Subcutaneous abdominal adipose tissue (tissue), 5 donors: ENCODE data around the gene SBSN.

Source experiments
- H3K27ac ChIP-seq: one replicate; pipeline ENCODE4 v1.7.0; 2013; ENCODE audit warnings: low read depth, mild to moderate bottlenecking, inconsistent platforms, low read length, moderate library complexity
- H3K27me3 ChIP-seq, 5 donors: one replicate each; pipeline ENCODE4 v1.7.0; 2013; ENCODE audit warnings: low read length in 5 of 5, inconsistent platforms in 1 of 5; ENCODE audit not compliant: control insufficient read depth in 5 of 5, insufficient read depth in 4 of 5
- H3K36me3 ChIP-seq, 5 donors: one replicate each; pipeline ENCODE4 v1.7.0; 2013; ENCODE audit warnings: low read length in 5 of 5; ENCODE audit not compliant: control insufficient read depth in 5 of 5, insufficient read depth in 5 of 5
- H3K4me1 ChIP-seq, 5 donors: one replicate each; pipeline ENCODE4 v1.7.0; 2013; ENCODE audit warnings: low read length in 5 of 5, mild to moderate bottlenecking in 3 of 5, moderate library complexity in 1 of 5; ENCODE audit not compliant: control insufficient read depth in 5 of 5, insufficient read depth in 5 of 5
- H3K4me3 ChIP-seq, 5 donors: one replicate each; pipeline ENCODE4 v1.7.0; 2013; ENCODE audit warnings: low read length in 5 of 5, low read depth in 1 of 5
- H3K9ac ChIP-seq, 5 donors: one replicate each; pipeline ENCODE4 v1.7.0; 2013; ENCODE audit warnings: low read length in 5 of 5, mild to moderate bottlenecking in 4 of 5, moderate library complexity in 3 of 5
- H3K9me3 ChIP-seq, 5 donors: one replicate each; pipeline ENCODE4 v1.7.0; 2013; ENCODE audit warnings: low read length in 5 of 5; ENCODE audit not compliant: control insufficient read depth in 5 of 5
- donor health status: healthy.
- donor health status: healthy.
- donor health status: healthy.
- donor health status: healthy.
- donor health status: healthy.

Gene SBSN

DNA sequence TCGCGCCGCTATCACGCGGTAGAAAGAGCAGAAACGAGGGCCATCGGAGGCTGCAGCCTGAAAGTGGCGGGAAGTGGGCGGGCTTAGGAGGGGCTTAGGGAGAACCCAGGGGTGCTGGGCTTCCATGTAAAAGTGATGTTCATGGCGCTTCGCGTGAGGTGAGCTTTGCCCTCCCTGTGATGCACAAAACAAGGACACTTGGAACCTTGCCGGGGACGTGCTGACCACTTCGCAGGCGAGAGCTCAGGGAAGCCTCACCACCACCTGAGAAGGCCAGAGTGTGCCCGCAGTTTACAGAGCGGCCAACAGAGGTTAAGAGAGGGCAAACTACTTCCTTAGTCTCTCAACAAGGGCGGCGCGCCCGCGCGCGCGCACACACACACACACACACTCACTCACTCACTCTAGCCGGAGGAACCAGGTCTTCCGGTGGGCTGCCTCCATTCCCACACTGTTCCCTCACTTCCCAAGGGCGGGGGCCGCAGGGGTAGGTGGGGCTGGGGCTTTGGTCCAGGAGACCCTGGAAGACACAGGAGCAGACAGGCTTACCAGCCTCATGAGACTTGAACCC lies 5.8 kb upstream of the SBSN start:
- H3K4me1 ChIP-seq, result peaks cover 0 to 16% (median 8%) of the 10 kb centered on the region in 5 donors
- H3K9me3 ChIP-seq, result no peaks in the 10 kb centered on the region
- H3K9ac ChIP-seq, result no peak overlapping the region
- peak overlapping the region in 1 of 5 donors; percentile 10 for H3K4me3 ChIP-seq
- no peak overlapping the region for H3K27ac ChIP-seq
- no peaks in the 10 kb centered on the region for H3K36me3 ChIP-seq
- peaks cover 19 to 41% (median 38%) of the 10 kb centered on the region in 5 donors for H3K27me3 ChIP-seq

DNA sequence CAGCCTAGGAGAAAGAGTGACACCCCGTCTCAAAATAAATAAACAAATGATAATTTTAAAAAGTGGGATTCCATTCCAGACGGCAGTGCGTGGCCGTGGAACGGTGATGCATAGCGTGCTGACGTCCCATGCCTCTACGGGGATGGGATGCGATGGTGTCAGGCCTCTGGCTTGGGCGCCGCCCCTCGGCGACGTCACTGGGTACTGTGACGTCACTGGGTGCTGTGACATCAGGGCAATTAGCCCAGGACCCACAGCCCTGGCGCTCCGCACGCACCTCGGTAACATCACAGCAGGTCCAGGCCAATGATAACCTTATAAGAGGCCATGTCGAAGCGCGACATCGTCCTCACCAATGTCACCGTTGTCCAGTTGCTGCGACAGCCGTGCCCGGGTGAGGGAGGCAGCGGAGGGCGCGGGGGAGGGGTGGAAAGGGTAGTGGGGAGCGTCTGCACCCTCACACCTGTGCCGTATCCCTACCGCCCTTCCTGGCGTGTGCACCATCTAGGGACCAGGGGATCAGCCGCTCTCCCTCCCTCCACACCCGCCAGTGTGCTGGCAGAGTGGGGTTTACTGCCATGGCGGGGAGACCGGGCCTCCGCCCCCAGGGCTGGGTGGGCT lies 5.2 kb upstream of the SBSN start, which contains the start of gene GAPDHS:
GAPDHS (plus strand) TSS at position 256 of the 621 bp plus-strand sequence; CDS start at position 328, 72 bp downstream.
- Histone ChIP-seq H3K4me3 (peak within 1 kb of the TSS in 1 of 5 donors; percentile 10), H3K9me3 (no peaks in the 10 kb centered on the region), H3K36me3 (no peaks in the 10 kb centered on the region), H3K27me3 (peaks cover 25 to 46% (median 43%) of the 10 kb centered on the region in 5 donors), H3K27ac (no peak within 1 kb of the TSS), H3K4me1 (peaks cover 0 to 16% (median 8%) of the 10 kb centered on the region in 5 donors), H3K9ac (no peak within 1 kb of the TSS)

DNA sequence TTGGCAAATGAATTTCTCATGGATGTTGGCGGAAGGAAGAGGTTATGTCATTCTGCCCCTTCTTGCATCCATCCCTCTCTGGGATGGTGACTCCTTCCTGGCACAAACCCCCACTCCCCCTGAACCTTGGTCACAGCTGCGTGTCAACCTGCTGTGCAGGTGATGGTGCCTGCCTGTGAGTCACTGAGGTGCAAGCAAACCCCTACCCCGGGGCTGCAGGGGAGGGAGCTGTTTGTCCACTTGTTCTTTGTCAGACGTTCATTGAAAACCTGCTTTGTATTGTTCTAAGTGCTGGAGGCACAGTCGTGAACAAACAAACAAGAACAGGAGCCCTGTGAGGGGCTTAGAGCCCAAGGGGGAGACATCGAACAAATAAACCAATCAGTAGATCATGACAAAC lies 3.2 kb upstream of the SBSN start:
- Histone ChIP-seq H3K4me1 (peaks cover 0 to 16% (median 8%) of the 10 kb centered on the region in 5 donors), H3K36me3 (no peaks in the 10 kb centered on the region), H3K4me3 (no peak overlapping the region), H3K27me3 (peaks cover 25 to 57% (median 52%) of the 10 kb centered on the region in 5 donors), H3K27ac (no peak overlapping the region), H3K9ac (no peak overlapping the region), H3K9me3 (no peaks in the 10 kb centered on the region)

DNA sequence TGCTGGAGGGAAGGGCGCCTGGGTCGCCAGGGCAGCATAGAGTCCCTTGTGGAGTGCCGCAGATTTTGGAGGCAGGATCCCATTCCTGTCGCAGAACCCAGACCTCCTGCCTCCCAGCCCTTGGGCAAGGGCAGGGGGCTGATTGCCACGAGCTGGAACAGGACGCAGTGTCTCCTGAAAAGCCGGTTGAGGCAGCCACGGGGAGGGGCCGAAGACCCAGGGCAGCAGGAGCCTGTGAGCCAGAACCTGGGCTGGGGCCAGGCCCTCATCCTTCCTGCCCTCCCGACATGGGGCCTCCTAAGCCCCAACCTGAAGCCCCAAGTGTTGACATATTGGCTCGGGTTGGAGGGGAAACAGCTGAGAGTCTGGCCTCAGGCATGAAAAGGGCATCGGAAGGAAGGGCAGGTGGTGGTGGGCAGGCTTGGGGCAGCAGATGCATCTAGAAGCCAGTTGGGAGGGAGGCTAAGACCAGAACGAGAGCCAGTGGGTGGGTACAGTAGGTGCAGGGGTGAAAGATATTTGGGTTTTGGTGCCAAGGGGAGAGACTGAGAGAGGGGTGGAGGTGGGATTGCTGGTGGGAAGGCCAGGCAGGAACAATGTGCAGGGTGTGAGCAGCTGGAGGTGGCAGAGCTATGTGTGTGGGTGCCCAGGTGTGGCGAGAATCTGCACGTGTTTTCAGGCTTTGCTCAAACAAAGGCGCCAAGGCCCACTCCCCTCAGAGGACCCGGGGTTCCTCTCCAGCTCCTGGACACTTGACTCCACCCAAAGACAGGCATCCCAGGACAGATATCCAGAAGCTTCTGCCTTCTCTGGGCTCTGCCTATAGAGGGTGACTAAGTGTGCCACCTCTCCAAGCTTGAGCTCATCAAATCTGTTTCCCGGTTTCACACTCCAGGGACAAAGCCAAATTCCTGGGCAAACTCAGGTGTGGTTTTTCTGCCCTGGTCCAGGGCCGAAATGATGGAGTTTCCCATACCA lies 1.4 kb upstream of the SBSN start:
- Histone ChIP-seq H3K4me1 (peaks cover 0 to 16% (median 8%) of the 10 kb centered on the region in 5 donors), H3K9ac (no peak overlapping the region), H3K4me3 (no peak overlapping the region), H3K9me3 (no peaks in the 10 kb centered on the region), H3K27ac (no peak overlapping the region), H3K36me3 (no peaks in the 10 kb centered on the region), H3K27me3 (peaks cover 30 to 63% (median 57%) of the 10 kb centered on the region in 5 donors)

DNA sequence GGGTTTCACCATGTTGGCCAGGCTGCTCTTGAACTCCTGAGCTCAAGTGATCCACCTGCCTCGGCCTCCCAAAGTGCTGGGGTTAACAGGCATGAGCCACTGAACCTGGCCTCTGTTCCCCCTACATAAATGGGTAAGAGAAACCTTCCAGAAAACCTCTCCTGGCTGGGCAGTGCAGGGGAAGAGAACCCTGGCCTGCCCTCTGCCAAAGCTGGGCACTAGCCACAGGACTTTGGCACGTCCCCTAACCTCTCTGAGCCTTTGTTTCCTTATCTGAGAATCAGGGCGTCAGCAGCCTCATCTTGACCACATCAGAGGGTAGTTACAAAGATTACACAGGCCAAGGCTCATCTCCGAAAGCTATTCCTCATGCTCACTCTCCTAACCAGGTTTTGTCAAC lies 2.2 kb downstream of the SBSN start:
- H3K9ac ChIP-seq, result no peak overlapping the region
- H3K27me3 ChIP-seq, result peaks cover 14 to 47% (median 40%) of the 10 kb centered on the region in 5 donors
- H3K4me1 ChIP-seq, result no peaks in the 10 kb centered on the region
- no peaks in the 10 kb centered on the region for H3K9me3 ChIP-seq
- H3K4me3 ChIP-seq, result no peak overlapping the region
- H3K36me3 ChIP-seq, result no peaks in the 10 kb centered on the region
- no peak overlapping the region for H3K27ac ChIP-seq

DNA sequence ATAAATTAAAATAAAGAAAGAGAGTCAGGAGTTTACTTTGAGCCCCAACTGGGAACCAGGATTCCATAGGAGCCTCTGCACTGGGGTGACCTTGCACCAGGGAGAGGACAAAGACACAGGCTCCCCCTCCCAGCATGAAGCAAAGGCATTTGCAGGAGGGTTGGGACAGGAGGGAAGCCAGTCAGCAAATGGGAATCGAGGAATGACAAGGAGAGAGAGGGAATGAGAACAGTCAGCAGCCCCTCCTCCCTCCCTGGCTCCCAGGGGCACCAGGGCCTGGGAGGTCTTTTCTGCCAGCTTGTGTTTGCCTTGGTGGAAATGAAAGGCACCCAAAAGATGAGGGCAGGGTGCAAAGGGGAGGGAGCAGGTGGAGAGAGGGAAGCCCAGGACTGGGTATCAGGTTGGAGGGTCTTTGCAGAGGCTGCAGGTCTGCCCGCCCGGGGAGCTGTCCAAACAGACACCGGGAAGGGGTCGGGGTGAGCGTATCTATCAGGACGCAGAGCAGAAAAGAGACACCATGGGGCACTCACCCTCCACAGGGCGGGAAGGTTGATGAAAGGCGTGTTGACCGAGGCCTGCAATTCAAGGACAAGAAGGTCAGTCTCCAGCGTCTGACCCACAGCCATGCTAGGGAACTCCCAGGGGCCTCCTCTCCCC lies 3.8 kb downstream of the SBSN start:
- H3K9me3 ChIP-seq, result no peaks in the 10 kb centered on the region
- no peaks in the 10 kb centered on the region for H3K4me1 ChIP-seq
- H3K9ac ChIP-seq, result no peak overlapping the region
- H3K36me3 ChIP-seq, result no peaks in the 10 kb centered on the region
- peaks cover 14 to 45% (median 35%) of the 10 kb centered on the region in 5 donors for H3K27me3 ChIP-seq
- H3K27ac ChIP-seq, result no peak overlapping the region
- H3K4me3 ChIP-seq, result no peak overlapping the region

DNA sequence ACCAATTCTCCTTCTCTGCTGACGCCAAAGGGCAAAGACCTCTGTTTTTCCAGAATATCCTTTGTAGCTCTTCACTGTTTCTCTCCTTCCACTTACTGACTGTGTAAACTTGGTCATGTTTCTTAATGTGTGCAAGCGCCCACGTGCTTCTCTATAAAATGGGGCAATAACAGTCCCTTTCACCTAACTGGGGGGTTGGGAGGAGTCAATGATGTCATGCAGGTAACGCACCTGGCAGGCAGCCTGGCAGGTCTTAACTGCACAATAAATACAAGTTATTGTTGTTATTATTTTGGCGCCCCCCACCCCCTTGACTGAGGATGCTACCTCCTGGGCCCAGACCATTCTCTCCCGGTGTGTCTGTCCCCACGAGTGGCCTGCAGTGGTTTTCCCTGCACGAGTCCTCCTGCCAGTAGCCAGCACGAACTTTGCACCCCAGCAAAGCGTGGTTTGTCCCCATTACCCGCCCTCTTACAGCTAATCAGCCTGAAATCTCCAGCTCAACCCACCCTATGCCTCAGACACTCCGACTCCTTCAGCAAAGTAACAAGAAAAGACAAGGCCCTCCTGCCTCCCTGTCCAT lies 5.3 kb downstream of the SBSN start:
- H3K27me3 ChIP-seq, result peaks cover 6 to 32% (median 25%) of the 10 kb centered on the region in 5 donors

DNA sequence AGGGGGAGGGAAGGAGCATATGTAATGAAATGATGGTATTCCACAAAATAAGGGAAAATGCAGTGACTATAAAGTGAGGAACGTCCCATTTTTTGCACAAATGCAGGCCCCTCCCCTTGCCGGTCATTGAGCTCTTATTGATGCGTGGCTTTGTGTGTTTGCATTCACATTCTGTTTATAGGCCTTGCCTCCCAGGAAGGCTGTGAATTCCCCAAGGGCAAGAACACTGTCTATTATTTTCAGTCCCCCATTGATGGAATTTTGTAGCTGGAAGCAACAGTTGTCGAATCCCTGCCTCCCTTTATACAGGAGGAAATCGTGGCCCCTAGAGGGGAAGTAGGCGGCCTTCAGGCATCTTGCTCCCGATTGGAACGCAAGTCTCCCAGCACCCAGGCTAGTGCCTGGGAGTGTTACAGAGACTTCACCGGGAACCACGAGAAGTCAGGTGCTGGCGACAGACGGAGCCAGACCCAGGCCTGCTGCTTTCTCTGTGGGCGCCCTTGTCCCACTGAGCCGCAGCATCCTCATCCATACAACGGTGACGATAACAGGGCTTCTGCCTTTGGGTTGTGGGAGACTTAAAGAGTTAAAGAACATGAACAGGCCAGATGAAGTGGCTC lies 6.9 kb downstream of the SBSN start:
- Histone ChIP-seq H3K36me3 (no peaks in the 10 kb centered on the region), H3K4me1 (no peaks in the 10 kb centered on the region), H3K9ac (no peak overlapping the region), H3K27ac (no peak overlapping the region), H3K9me3 (no peaks in the 10 kb centered on the region), H3K27me3 (peaks cover 6 to 28% (median 16%) of the 10 kb centered on the region in 5 donors), H3K4me3 (no peak overlapping the region)

More for the DNA sequence above, 5.3 kb downstream of the SBSN start:
- no peaks in the 10 kb centered on the region for H3K36me3 ChIP-seq
- no peaks in the 10 kb centered on the region for H3K9me3 ChIP-seq
- no peaks in the 10 kb centered on the region for H3K4me1 ChIP-seq
- no peak overlapping the region for H3K9ac ChIP-seq
- H3K27ac ChIP-seq, result no peak overlapping the region
- H3K4me3 ChIP-seq, result no peak overlapping the region

DNA sequence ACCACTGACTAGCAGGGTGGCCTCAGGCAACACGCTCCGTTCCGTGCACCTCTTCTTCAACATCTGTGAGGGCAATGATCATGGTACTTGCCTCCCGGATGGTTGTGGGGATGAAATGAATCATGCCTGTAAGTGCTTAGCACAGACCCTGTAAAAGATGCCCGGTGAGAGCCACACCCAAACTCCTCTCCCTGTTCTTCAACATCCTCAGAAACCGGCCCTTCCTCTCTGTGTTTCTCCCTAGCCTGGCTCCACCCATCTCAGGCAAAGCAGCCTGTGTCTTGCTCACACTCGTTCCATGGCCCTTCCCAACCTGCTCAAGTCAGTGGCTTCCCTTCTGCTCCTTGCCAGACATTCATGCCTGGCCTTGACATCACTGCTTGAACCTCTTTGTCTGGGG lies 8.8 kb downstream of the SBSN start:
- H3K27me3 ChIP-seq, result peaks cover 2 to 17% (median 10%) of the 10 kb centered on the region in 5 donors
- H3K4me1 ChIP-seq, result peaks cover 0 to 2% (median 0%) of the 10 kb centered on the region in 5 donors
- no peak overlapping the region for H3K9ac ChIP-seq
- no peaks in the 10 kb centered on the region for H3K36me3 ChIP-seq
- no peak overlapping the region for H3K27ac ChIP-seq
- no peaks in the 10 kb centered on the region for H3K9me3 ChIP-seq
- no peak overlapping the region for H3K4me3 ChIP-seq
